ENCODE results near the gene PSME3IP1. TPM values are rescaled to one million over a fixed set of nuclear protein-coding genes. Genes with fewer than 3 reads are reported as not detected.

Gene PSME3IP1
- total and polyA plus RNA-seq, 2 donors from 2014 or later = 79.1 to 84.6 TPM

DNA sequence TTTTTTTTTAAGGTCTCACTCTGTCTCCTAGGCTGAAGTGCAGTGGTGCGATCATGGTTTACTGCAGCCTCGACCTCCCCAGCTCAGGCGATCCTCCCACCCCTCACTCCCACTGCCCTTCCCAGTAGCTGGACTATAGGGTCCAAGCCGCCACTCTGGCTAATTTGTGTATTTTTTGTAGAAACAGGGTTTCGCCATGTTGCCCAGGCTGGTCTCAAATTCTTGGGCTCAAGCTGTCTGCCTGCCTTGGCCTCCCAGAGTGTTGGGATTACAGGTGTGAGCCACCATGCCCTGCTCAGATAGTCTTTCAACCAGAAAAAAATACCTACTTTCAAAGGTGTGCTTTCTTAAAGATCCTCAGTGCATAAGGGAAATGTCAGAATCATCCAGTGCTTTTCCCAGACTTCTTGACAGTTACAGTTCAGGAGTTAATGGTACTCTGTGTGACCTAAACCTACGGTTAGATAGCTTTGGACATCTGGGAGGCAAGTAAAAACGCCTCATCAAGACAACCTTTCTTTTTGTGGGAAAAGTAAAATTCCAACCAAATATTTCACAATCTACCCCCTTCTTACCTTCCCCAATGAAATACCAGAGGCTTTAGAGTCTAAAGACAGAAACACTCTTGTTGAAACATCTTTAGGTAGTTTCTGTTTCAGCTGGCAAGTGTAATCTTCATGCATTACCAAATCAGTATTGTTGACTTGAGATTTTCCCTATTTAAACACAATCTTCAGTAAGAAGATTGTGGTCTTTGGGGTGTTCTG lies 7.1 kb upstream of the PSME3IP1 start:
- H3K27ac ChIP-seq (ENCODE audit: low read depth in 2 of 2, low read length in 2 of 2) = no peak overlapping the region
- no peak overlapping the region for H3K9ac ChIP-seq (ENCODE audit: low read length in 3 of 3)
- H3K27me3 ChIP-seq (ENCODE audit: control insufficient read depth, insufficient read depth, low read length) = no peaks in the 10 kb centered on the region
- no peak for TF ChIP-seq CTCF (IDR thresholded peaks at IDR 0.05; ENCODE audit: borderline replicate concordance, extremely low read depth, insufficient read depth)
- H3K4me1 ChIP-seq (ENCODE audit: control insufficient read depth in 2 of 3, insufficient read depth in 2 of 3, low read depth in 1 of 3, low read length in 3 of 3) = peaks cover 0 to 12% (median 2%) of the 10 kb centered on the region in 3 donors
- no peaks in the 10 kb centered on the region for H3K36me3 ChIP-seq (ENCODE audit: control insufficient read depth in 2 of 3, insufficient read depth in 3 of 3, low read length in 3 of 3)
- DNase-seq = no peak
- H3K9me3 ChIP-seq (ENCODE audit: control insufficient read depth in 2 of 3, insufficient read depth in 1 of 3, low read length in 3 of 3) = no peaks in the 10 kb centered on the region
- H3K4me3 ChIP-seq (ENCODE audit: low read length in 3 of 3) = no peak overlapping the region
- no peak for FAIRE-seq
- intact Hi-C loops (cut with DNase I) = no loop called here

GRCh38 chr16:57192146-57192545 lies 6.3 kb upstream of the PSME3IP1 start:
- H3K9ac ChIP-seq (ENCODE audit: low read length in 3 of 3) = no peak overlapping the region
- FAIRE-seq = no peak
- no peak for TF ChIP-seq CTCF (IDR thresholded peaks at IDR 0.05; ENCODE audit: borderline replicate concordance, extremely low read depth, insufficient read depth)
- no peak overlapping the region for H3K4me3 ChIP-seq (ENCODE audit: low read length in 3 of 3)
- H3K27ac ChIP-seq (ENCODE audit: low read depth in 2 of 2, low read length in 2 of 2) = no peak overlapping the region
- no peaks in the 10 kb centered on the region for H3K27me3 ChIP-seq (ENCODE audit: control insufficient read depth, insufficient read depth, low read length)
- no peaks in the 10 kb centered on the region for H3K9me3 ChIP-seq (ENCODE audit: control insufficient read depth in 2 of 3, insufficient read depth in 1 of 3, low read length in 3 of 3)
- intact Hi-C loops (cut with DNase I) = no loop called here
- peaks cover 0 to 14% (median 8%) of the 10 kb centered on the region in 3 donors for H3K4me1 ChIP-seq (ENCODE audit: control insufficient read depth in 2 of 3, insufficient read depth in 2 of 3, low read depth in 1 of 3, low read length in 3 of 3)
- no peaks in the 10 kb centered on the region for H3K36me3 ChIP-seq (ENCODE audit: control insufficient read depth in 2 of 3, insufficient read depth in 3 of 3, low read length in 3 of 3)
- DNase-seq = no peak

DNA sequence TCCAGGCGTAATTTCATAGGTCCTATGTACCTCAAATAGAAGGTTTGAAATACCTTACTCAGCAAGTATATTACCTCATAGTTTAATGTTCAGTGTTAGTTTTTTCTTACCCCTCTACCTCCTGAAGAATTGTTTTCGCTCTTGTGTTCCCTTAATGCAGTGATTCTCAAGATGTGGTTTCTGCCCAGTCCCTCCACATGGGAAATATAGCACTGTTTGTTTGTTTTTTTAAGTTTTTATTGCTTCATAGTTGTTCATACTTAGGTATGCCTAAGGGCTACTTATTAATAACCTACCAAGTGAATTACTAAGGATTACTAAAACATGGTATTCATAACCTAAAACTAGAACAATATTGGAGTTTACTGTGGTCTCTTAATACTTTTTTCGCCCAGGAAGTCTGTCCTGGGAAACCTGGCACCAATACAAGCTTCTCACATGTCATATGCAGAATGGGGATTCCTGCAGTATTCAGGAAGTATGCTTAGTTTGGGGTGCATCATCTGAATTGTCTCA lies 5.3 kb upstream of the PSME3IP1 start:
- no peak for FAIRE-seq
- DNase-seq = no peak
- intact Hi-C loops (cut with DNase I) = no loop called here
- Histone ChIP-seq H3K4me1 (ENCODE audit: control insufficient read depth in 2 of 3, insufficient read depth in 2 of 3, low read depth in 1 of 3, low read length in 3 of 3) (peaks cover 0 to 10% (median 9%) of the 10 kb centered on the region in 3 donors), H3K9me3 (ENCODE audit: control insufficient read depth in 2 of 3, insufficient read depth in 1 of 3, low read length in 3 of 3) (no peaks in the 10 kb centered on the region), H3K9ac (ENCODE audit: low read length in 3 of 3) (no peak overlapping the region), H3K36me3 (ENCODE audit: control insufficient read depth in 2 of 3, insufficient read depth in 3 of 3, low read length in 3 of 3) (no peaks in the 10 kb centered on the region), H3K27ac (ENCODE audit: low read depth in 2 of 2, low read length in 2 of 2) (no peak overlapping the region), H3K4me3 (ENCODE audit: low read length in 3 of 3) (no peak overlapping the region), H3K27me3 (ENCODE audit: control insufficient read depth, insufficient read depth, low read length) (no peaks in the 10 kb centered on the region)
- no peak for TF ChIP-seq CTCF (IDR thresholded peaks at IDR 0.05; ENCODE audit: borderline replicate concordance, extremely low read depth, insufficient read depth)

Measured in kidney (tissue), 14 donors.